GM18870 (cell line): Measurements from ENCODE around the gene KRTAP1-5.
"Not testable (repeated sequence)": the region's sequence is repeated elsewhere in the genome, so short reads cannot be mapped to it uniquely, and the experiment has no call there.

Source experiments
- ATAC-seq: cut with Tn5 transposase; IDR thresholded peaks from one replicate; pipeline ENCODE4 v1.9.1; 2021; ENCODE audit warnings: moderate library complexity; ENCODE audit not compliant: unreplicated experiment

Gene KRTAP1-5

DNA sequence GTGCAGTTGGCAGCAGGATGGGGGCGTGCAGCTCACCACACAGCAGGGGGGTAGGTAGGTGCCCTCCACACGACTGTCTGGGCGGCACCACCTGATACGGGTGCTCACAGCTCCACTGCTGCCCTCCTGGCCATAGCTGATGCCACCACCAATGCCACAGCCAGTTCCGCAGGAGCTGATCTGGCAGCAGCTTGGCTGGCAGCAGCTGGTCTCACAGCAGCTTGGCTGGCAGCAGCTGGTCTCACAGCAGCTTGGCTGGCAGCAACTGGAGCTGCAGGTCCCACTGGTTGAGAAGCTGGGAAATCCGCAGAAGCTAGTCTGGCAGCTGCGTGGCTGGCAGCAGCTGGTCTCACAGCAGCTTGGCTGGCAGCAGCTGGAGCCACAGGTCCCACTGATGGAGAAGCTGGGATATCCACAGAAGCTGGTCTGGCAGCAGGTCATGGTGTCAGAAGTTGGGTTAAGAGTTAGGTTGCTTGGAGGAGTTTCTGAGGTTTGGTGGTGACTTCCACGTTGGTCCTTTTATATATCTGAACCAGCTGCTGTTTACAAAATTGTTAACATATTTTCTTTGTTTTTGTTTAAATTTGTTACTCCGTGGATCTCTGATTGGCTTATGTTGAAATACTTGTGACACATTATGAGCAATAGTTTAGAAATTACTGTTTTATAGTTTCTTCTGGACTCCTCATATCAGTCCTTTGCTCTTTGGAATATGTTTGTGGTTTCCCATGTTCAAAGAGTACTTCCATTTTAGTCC is at the start of gene KRTAP1-5:
KRTAP1-5 (minus strand) TSS at position 494 of the 757 bp plus-strand sequence; CDS start at position 441, 53 bp downstream.
- no peak for ATAC-seq

DNA sequence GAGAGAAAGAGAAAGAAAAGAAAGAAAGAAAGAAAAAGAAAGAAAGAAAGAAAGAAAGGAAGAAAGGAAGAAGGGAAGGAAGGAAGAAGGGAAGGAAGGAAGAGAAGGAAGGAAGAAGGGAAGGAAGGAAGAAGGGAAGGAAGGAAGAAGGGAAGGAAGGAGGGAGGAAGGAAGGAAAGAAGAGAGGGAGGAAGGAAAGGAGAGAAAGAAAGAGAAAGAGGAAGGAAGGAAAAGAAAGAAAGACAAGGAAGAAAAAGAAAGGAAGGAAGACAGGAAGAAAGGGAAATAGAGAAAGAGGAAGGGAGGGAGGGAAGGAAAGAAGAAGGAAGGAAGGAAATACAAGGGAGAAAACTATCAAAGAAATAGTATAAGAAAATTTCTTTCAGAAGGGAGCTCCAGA is 49.8 kb upstream of the KRTAP1-5 start:
- no peak for ATAC-seq

GRCh38 chr17:41073676-41074075 is 46.7 kb upstream of the KRTAP1-5 start:
- ATAC-seq = no peak

DNA sequence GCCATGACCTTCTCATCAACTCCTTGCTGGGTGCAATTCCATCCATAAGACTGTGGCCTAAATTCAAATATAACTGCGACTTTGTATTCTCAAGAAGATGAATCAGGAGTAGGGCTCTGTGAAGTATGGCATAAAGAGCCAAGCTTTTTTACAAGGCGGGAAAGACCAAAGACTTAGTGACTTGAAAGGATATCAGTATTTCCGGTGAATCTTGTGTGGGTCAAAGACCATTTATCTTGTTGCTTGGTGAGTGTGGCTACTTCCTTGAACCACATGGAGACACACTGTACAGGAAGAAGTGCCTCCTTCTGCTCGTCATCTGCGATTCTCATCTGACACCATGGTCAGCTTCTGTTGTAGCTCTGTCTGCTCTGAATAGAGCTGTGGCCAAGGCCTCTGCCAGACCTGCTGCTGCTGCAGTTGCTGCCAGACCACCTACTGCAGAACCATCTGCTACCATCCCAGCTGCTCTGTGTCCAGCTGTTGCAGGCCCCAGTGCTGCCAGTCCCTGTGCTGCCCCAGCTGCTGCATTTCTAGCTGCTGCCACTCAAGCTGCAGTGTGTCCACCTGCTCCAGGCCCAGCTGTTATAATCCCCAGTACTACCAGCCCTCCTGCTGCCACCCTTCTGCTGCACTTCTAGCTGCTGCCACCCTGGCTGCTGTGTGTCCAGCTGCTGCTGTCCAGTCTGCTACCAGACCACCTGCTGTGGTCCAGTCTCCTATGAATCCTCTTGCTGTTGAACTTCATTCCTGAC is 44.8 kb upstream of the KRTAP1-5 start:
- ATAC-seq = no peak

- no peak for ATAC-seq
Observed at GRCh38 chr17:41069031-41069430, 42.0 kb upstream of the KRTAP1-5 start.

DNA sequence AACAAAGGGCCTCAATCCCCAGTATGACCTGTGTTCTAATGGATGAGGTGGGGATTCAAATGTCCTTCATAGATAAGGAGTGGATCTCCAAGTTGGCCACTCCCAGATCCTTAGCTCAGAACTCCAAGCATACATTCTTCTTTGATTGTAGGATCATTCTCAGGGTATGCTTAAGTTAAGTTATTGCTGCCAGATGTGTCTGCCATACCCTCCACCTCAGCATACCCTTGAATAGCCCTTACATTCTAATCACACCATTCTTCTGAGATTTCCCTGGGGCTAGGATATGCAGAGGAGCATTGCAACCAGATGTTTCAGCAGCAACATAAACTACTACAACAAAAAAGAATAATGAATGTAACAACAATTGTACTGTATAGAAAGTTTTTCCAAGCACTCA is 40.3 kb upstream of the KRTAP1-5 start:
- ATAC-seq = no peak

GRCh38 chr17:41065829-41066624 is 39.0 kb upstream of the KRTAP1-5 start, which contains the start of gene KRTAP2-4:
Gene KRTAP2-4, minus strand, starts transcription at chr17:41065879. Its CDS starts 34 bp downstream, at chr17:41065845.
- no peak for ATAC-seq

- ATAC-seq = not testable (repeated sequence)
Observed at GRCh38 chr17:41065016-41065689, 38.1 kb upstream of the KRTAP1-5 start.

- no peak for ATAC-seq
Observed at GRCh38 chr17:41064301-41064700, 37.3 kb upstream of the KRTAP1-5 start.

GRCh38 chr17:41063449-41063848 is 36.4 kb upstream of the KRTAP1-5 start:
- ATAC-seq = no peak

- ATAC-seq = no peak
Observed at GRCh38 chr17:41061964-41062363, 35.0 kb upstream of the KRTAP1-5 start.

DNA sequence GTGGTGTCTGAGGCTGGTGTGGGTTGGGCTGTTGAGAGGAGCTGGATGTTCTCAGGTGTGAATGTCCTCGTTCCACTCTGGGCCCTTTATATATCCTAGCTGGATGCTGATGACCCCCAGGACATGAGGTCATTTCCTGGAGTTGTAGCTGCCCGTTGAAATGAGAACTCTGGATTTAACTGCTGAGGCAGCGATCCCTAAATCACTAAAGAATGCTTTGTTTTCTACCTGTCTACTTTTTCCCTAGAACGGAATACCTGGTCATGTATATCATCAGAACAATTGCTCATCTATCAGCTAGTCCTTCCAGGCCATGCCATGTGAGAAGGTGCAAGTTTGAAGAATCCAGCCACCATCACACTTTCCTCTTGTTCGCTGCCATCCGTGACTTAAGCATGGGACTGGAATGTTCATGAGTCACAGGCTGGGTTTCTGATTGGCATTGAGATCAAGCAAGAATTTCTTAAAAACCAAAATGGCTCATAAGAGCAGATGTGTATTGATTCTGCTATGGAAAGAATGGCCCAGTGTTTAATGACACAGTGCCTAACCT is 33.1 kb upstream of the KRTAP1-5 start, which contains the start of gene KRTAP2-3:
KRTAP2-3 (minus strand) TSS at position 63 of the 553 bp plus-strand sequence. CDS start 64 bp downstream, outside the sequence.
- no peak for ATAC-seq

GRCh38 chr17:41059276-41060051 is 32.5 kb upstream of the KRTAP1-5 start:
- not testable (repeated sequence) for ATAC-seq

DNA sequence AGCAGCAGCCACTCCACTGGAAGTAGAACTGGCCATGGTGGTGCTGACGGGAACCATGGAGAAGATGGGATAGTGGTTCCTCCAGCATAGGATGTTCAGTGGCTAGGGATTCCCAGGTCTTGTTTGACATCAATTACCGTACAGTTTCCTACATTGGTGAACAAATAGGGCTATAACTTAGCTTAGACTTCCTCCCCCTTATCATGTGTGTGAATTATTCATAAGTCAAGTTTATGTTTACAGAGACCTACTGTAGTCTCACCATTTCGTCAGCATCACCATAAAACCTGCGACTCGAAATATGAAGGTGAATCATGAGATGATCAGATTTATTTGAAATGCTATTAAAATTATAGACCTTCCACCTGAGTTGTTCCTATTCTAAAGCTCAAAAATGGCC is 31.7 kb upstream of the KRTAP1-5 start:
- ATAC-seq = no peak

GRCh38 chr17:41057547-41057946 is 30.5 kb upstream of the KRTAP1-5 start:
- no peak for ATAC-seq

GRCh38 chr17:41055130-41055529 is 28.1 kb upstream of the KRTAP1-5 start, which contains the start of gene KRTAP2-2:
Gene KRTAP2-2, minus strand, starts transcription at chr17:41055230. Its CDS starts 19 bp downstream, at chr17:41055211.
- ATAC-seq = not testable (repeated sequence)

DNA sequence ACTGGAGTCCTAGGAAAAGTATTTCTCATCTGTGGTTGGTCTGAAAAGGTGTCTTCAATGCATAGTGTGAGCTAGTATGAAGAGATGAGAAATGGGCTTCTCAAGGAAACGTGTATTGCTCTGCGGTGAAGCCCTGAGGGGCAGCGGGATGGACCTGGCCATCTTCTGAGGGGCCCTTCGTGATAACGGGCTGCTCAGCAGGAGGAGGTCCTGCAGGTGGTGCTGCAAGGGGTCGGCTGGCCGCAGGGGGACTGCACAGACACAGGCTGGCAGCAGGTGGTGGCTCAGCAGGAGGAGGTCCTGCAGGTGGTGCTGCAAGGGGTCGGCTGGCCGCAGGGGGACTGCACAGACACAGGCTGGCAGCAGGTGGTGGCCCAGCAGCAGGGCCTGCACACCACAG is 27.5 kb upstream of the KRTAP1-5 start:
- ATAC-seq = not testable (repeated sequence)

- no peak for ATAC-seq
Observed at GRCh38 chr17:41054025-41054424, 27.0 kb upstream of the KRTAP1-5 start.

DNA sequence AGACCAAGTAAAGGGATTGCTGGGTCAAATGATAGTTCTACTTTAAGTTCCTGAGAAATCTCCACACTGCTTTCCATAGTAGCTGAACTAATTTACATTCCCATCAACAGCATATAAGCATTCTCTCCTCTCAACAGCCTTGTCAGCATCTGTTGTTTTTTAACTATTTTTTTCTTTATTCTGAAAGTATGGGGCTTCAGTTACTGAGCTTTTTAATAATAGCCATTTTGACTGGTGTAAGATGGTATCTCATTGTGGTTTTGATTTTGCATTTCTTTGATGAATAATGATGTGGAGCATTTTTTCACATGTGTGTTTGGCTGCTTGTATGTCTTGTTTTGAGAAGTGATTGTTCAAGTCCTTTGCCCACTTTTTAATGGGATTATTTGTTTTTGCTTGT is 25.6 kb upstream of the KRTAP1-5 start:
- ATAC-seq = no peak
